ENCODE results near the gene SERPINA9.
A peak's percentile ranks its signal among the peaks of the same experiment; 100 is the strongest.
"Not testable (repeated sequence)": the region's sequence is repeated elsewhere in the genome, so short reads cannot be mapped to it uniquely, and the experiment has no call there.

The SERPINA9 gene

DNA sequence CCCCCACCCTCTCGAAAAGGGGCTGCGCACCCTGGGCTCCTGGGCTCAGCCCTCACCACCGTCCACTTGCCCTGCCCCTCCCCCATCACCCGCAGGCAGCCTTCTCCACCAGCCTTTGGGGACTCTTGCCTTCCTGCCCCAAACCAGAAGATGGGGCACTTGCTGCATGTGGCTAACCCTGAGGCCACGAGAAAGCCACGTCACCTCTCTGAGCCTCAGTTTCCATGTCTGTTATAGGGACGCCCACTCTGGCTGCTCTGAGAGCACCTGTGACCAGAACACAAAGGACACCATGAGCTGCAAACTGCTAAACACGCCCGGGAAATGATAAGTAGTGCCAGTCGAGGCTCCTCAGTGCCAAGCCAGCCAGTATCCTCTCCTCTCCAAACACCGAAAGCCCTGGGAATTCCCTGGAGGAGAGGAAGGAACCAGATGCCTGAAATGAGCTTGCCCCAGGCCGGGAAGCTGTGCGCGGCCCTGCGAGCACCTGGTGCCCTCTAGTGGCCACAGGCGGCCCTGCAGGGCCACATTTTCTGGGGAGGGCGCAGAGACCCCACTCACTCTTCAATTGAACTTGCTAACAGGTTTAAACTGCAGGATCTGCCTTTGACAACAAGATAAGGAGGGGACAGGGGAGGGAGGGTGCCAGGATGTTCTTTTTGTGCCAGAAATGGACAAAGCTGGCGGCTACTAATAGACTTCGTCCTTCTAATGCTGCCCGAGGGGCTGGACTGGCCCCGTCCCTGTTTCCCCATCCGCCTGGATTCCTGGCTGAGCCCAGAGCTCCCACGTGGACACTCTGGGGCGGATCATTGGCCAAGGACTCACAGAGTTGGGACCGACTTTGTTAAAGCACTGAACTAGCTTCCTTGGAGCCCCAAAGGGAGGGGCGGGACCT lies 10.2 kb upstream of the SERPINA9 start:
- peak; percentile 50 for DNase-seq

DNA sequence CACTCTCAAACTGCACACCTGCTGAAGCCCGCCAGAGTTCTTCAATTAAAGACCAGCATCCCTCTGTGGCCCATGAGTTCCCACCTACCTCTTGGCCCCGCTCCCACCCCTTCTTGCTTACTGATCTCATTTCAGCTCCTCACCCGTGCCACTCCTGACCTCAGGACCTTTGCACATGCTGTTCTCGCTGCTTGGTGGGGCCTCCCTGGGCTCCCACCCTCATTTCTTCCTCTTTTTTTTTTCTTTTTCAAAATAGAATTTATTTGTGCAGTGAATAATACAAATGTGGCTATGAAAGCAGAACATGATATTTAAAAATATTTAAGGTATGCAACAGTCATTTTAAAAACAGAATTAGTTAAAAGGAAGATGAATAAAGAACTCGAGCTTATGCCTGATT lies 8.5 kb upstream of the SERPINA9 start:
- DNase-seq, result no peak

DNA sequence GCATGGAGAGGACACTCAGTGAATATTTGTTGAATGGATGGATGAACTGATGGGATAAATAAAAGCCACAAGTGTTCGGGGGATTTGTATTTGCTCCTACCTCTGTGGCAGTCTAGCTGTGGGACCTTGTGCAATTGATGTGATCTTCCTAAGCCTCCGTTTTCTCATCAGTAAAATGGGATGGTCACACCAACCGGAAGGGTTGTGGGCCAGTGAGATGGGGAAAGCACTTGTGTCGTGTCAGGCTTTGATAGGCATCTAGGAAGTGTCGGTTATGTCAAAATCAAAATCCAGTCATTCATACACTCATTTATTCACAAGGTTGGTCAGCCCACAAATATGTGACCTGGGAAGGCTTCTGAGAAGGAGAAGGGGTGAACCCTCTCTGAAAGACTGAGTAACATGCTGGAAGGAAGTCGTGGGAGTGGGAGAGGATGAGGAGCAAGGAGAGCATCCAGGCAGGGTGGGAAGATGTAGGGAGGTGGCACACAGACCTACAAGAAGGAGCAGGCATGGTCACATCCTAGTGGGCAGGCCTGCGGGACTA lies 7.8 kb upstream of the SERPINA9 start:
- DNase-seq, result no peak

DNA sequence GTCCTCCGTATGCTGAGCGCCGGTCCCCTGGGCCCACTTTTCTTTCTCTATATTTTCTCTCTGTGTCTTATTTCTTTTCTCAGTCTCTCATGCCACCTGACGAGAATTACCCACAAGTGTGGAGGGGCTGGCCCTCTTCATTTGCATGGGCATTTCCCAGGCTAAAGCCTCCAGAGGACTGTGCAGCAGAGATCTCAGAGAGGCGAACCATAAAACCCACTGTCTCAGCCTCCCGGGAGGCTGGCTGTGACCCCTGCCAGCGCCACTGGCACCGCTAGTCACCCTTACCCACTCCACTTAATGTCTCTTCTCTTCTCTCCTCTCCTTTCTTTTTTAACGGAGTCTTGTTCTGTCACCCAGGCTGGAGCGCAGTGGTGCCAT lies 7.1 kb upstream of the SERPINA9 start:
- no peak for DNase-seq

DNA sequence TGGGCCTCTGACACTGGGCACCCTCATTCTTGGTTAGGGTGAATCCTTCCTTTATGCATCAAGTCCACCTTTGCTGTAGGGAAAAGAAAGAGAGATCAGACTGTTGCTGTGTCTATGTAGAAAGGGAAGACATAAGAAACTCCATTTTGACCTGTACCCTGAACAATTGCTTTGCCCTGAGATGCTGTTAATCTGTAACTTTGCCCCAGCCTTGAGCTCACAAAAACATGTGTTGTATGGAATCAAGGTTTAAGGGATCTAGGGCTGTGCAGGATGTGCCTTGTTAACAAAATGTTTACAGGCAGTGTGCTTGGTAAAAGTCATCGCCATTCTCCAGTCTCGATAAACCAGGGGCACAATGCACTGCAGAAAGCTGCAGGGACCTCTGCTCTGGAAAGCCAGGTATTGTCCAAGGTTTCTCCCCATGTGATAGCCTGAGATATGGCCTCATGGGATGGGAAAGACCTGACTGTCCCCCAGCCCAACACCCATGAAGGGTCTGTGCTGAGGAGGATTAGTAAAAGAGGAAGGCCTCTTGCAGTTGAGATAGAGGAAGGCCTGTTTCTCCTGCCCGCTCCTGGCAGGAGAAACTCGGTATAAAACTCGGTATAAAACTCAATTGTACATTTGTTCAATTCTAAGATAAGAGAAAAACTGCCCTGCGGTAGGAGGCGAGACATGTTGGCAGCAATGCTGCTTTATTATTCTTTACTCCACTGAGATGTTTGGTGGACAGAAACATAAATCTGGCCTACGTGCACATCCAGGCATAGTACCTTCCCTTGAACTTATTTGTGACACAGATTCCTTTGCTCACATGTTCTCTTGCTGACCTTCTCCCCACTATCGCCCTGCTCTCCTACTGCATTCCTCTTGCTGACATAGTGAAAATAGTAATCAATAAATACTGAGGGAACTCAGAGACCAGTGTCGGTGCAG lies 6.4 kb upstream of the SERPINA9 start:
- DNase-seq, result not testable (repeated sequence)

DNA sequence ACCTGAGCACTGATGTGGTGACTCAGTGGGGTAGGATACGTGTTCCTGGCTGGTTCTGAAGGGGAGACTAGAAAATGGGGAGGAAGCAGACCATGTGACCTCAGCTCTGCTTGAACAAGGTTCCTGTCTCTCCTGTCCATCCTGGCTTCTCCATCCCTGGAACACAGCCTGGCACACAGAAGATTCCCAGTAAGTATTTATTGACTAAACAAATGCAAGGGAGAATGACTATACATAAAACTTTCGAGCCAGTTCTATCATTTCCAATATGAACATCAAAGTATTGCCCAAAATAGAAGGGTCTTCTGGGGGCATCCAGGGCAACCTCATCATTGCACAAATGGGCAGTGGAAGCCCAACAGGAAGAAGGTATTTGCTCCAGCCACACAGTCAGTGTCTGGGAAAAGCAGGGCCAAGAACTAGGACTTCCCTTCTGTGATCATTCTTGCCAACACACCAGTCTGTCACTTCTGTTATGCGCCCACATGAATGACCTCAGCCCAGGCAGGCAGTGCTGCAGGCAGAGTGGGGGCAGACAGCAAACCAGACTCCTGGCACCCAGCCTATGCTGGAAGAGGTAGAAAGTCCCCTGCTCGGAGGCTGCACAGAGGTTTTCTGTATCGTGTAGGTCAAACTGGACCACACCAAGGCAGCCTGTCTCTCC lies 5.6 kb upstream of the SERPINA9 start:
- no peak for DNase-seq

GRCh38 chr14:94480809-94481208 lies 4.8 kb upstream of the SERPINA9 start:
- no peak for DNase-seq

DNA sequence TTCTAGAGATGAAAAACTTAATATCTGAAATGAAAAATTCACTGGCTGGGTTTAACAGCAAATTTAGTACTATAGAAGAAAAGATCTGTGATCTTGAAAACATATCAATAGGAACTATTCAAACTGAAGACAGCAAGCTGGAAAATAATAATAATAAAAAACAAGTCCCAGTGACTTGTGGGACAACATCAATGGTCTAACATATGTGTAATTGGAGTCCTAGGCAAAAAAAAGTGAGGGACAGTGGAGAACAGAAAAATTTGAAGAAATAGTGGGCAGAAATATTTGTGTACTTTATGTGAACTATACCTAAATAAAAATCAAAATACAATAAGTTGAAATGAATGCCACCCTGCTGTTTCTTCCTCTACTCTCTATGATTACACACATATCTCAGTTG lies 2.4 kb upstream of the SERPINA9 start:
- DNase-seq, result no peak

- DNase-seq, result no peak
These were observed 1.4 kb downstream of the SERPINA9 start for GRCh38 chr14:94474581-94475031.

DNA sequence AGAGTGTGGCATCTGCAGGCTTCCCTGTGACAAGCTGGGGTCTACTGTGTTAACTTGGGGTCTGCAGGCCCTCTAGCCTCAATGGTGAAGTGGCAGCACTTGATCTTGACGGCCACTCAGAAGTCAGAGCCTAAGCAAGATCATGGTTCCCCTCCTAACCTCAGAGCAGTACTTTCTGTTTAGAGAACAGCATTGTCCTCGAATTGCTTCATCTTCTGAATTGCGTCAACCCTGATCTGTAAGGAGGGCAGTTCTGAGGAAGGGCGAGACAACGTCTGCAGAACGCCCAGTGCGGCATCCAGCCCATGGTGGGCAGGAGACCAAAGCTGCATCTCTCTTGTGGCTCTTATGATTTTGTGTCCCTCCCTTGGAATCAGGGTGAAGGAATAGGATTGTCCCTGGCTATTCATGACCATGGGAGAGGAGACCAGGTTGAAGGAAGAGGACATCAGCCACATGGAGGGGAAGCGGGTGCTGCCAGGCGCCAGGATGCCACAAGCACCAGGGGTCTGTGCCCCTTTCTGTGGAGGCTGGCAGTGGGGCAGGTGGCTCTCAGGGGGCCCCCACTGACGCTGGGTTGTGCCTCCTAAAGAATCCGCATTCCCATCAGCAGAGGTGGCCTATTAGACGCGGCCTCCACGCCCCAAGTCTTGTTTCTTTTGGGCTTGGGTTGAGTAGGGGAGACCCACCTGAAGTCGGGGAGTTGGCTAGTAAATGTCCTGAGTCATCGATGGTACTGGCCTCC lies 2.2 kb downstream of the SERPINA9 start:
- DNase-seq, result no peak

GRCh38 chr14:94472842-94473241 lies 3.2 kb downstream of the SERPINA9 start:
- DNase-seq, result no peak

- DNase-seq, result no peak
These were observed 5.0 kb downstream of the SERPINA9 start for GRCh38 chr14:94471045-94471444.

DNA sequence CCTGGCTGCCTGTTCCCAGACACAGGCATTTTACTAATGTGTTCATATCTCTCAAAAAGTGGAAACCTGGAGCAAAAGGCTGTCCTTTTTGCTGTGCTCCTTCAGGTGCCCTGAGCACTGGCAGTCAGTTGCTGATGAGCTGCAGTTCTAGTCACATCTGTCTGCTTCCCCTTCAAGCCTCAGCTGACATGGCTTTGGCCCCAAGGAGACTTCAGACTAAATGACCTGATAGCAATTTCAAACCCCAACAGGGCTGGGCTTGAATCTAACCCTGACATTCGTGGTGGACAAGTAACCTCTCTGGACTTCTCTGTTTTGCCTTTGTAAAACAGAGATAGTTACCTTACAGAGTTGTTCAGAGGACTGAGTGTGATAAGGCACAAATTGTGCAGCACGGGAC lies 5.7 kb downstream of the SERPINA9 start:
- no peak for DNase-seq

GRCh38 chr14:94469261-94469660 lies 6.7 kb downstream of the SERPINA9 start:
- no peak for DNase-seq

GRCh38 chr14:94467728-94468520 lies 8.1 kb downstream of the SERPINA9 start:
- DNase-seq, result no peak

GRCh38 chr14:94466706-94467370 lies 9.2 kb downstream of the SERPINA9 start:
- no peak for DNase-seq

- no peak for DNase-seq
These were observed 11.0 kb downstream of the SERPINA9 start for GRCh38 chr14:94465042-94465441.

DNA sequence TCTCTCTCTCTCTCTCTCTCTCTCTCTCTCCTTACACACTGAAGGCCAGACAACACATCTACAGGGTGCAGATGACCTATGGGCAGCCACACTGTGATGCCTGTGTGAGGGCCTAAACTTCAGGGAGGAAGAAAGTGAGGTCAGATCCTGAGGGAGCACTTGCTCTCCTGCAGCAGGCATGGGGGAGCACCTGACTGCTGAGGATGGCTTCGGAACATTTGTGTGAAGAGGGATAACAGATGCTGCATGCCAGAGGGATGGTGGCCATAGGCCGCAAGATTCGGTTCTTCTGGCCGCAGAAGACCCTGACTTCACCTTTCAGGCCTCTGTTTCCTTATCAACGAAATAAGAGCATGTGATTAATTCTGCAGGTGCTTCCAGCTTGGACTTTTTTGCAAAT lies 11.7 kb downstream of the SERPINA9 start:
- no peak for DNase-seq

DNA sequence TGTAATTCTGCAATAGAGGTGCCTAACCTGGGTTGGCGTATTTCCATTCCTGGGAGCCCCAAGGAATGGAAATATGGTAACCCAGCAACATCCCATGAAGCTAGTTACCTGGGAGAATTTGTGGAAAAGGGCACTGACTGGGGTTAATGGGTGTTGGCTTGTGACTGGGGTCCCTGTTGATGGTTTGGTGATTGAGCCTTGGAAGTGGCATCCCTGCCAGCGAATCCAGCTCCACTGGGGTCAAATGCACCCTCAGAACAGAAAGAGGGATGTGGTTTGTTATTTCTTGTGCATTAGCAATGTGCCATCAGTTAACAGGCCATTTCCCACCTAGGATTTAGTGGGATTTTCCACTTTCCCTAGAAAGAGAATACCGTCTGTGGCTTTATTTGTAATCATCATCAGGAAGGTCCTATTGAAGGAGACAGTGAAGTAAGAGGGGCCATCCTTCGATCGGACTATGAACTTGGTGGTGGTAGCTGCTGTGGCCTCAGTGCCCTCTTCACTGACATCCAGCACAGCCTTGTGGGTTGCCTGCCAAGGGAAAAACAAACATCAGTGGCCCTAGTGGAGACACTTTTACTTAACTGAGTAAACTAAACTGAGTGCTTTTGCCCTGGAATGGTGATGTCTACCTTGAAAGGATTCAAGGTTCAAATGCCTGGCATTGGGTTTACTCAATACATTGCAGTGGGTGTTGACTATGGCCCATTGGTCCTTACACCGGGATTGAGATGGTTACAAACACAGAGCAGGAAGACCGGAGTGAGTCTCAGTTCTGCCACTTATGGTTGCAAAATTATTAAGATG lies 13.0 kb downstream of the SERPINA9 start:
- no peak for DNase-seq

DNA sequence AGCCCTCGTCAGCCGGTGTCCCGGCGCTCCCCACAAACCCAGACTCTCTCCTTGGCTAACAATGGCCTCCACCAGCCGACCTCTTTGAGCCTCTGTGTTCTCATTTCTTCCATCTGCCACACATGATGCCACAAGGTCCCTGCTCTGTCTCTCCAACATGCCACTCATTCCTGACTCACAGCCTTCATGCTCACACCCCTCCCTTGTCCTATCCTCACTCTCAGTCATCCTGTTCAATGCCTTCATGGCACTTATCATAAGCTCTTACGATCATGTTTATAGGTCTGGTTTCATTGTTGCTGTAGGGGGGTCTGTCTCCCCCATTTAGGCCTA lies 13.8 kb downstream of the SERPINA9 start:
- no peak for DNase-seq
